Right lobe of liver (tissue), 4 donors: ENCODE data around the gene ITGA2B.

Source experiments
- CTCF ChIP-seq, 4 donors: fragments of 200-600 bp in 3 of 4; fragments of 450-650 bp in 1 of 4; IDR thresholded peaks; one replicate each; pipeline versions ENCODE4 v1.5.1 to v1.8.0; 2016 to 2022; ENCODE audit warnings: antibody characterized with exemption in 4 of 4, mild to moderate bottlenecking in 2 of 4
- POLR2A ChIP-seq: fragments of 450-650 bp; IDR thresholded peaks from one replicate; pipeline ENCODE4 v1.6.1; 2017; ENCODE audit warnings: antibody characterized with exemption, mild to moderate bottlenecking
- donor health status: DM: no; HTN: no; CAD: no.
- donor health status: DM: no; HTN: no; CAD: no.
- donor health status: DM: no; HTN: yes; CAD: no.

DNA sequence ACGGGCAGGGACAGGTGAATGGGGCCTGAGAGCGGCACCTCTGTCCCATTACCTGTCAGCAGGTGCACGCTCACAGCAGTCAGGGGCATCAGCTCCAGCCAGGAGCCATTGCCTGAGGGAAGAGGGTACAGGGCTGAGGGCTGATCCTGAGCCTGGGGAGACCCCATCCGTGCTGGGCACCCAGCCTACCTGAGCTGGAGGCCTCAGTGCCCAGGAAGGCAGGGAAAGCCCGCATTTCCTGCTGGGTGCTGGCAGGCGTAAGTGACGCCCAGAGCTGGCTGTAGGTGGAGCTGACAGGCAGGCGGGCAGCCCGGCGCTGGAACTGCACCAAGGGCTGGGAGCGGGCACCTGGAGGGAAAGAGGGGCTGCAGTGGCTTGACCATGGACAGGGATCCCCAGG lies 33.2 kb downstream of the ITGA2B start:
- TF ChIP-seq CTCF (IDR thresholded peaks at IDR 0.05) (no peak), POLR2A (no peak)
